Uterus (tissue), 2 donors: ENCODE measurements around the gene DYDC2.

Experiments
- POLR2A ChIP-seq, 2 donors: fragments of 450-650 bp; IDR thresholded peaks; one replicate each; pipeline ENCODE4 v1.6.1; 2016; ENCODE audit warnings: antibody characterized with exemption in 2 of 2, mild to moderate bottlenecking in 1 of 2, moderate library complexity in 1 of 2
- TF ChIP-seq, protein P1 (sequence below), 4 experiments: fragments of 200-600 bp in 2 of 4; fragments of 450-650 bp in 2 of 4; sonication (generic) in 2 of 4; IDR thresholded peaks; one replicate each; pipeline ENCODE4 v1.5.1; 2016 to 2019; ENCODE audit warnings: antibody characterized with exemption in 4 of 4, mild to moderate bottlenecking in 2 of 4, moderate library complexity in 1 of 4

DNA sequence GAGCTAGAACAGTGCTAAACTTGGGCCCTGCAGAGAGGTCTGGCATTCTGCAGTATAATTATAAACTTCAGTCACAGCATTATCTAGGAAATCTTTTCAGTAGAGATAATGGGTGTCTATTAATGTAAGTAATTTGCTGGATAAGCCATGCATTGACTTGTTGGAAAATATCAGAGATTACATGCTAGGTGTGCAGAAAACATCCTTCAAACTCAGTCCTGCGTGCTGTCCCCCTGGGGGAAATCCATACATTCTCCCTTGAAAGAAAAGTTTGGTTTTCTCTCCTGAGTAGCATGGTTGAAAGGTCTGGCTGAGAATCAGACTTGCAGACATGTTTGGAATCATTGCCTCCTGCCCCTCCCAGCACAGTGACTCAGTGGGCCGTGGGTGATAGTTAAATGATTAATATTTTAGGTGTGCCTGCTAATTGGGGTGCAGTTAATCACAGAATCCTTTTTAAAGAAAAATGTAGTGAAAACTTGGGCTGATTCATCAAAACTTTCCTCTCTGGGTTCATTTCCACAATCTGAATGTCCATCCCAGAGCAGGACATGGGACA, 37.9 kb downstream of the DYDC2 start:
- TF ChIP-seq, protein P1, sequence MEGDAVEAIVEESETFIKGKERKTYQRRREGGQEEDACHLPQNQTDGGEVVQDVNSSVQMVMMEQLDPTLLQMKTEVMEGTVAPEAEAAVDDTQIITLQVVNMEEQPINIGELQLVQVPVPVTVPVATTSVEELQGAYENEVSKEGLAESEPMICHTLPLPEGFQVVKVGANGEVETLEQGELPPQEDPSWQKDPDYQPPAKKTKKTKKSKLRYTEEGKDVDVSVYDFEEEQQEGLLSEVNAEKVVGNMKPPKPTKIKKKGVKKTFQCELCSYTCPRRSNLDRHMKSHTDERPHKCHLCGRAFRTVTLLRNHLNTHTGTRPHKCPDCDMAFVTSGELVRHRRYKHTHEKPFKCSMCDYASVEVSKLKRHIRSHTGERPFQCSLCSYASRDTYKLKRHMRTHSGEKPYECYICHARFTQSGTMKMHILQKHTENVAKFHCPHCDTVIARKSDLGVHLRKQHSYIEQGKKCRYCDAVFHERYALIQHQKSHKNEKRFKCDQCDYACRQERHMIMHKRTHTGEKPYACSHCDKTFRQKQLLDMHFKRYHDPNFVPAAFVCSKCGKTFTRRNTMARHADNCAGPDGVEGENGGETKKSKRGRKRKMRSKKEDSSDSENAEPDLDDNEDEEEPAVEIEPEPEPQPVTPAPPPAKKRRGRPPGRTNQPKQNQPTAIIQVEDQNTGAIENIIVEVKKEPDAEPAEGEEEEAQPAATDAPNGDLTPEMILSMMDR (IDR thresholded peaks at IDR 0.05): no peak
- no peak for TF ChIP-seq POLR2A (IDR thresholded peaks at IDR 0.05)
